ENCODE data around the gene TBATA.

Gene TBATA

DNA sequence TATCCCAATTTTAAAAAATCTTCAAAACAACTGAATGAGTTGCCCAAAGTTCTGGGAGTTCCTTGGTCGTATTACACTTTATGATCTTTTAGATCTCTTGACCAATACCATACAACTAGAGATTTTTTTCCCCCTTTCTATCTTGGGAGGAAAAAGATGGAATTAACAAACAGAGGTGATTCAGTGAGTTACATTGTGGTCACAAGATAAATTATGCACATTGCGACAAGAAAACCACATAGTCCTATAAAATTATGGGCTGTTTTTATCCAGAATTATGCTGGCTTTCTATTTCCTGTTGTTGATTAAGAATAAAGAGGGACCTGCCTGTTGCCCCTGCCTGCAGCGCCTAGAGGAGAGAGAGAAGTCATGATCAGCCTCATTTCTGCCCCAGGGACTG lies 22.4 kb upstream of the TBATA start:
- DNase-seq: no peak

DNA sequence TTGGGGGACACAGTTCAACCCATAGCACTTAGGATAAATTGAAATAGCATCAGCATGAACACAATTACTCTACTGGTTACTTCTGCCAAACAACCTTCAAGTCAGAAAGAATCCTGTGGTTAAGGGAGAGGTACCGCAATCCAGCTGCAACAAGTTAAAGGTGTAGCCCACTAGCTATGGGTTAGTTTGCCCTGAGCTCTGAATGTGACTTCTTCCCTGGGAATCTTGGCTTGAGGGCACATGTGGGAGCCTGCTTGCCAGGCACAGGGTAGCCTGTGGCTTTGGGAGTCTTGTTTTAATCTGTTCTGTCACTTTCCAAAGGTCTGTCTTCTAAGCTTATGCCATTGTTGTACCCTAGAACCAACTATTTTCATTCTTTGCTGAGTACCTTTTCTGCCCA lies 21.7 kb upstream of the TBATA start:
- no peak for DNase-seq

DNA sequence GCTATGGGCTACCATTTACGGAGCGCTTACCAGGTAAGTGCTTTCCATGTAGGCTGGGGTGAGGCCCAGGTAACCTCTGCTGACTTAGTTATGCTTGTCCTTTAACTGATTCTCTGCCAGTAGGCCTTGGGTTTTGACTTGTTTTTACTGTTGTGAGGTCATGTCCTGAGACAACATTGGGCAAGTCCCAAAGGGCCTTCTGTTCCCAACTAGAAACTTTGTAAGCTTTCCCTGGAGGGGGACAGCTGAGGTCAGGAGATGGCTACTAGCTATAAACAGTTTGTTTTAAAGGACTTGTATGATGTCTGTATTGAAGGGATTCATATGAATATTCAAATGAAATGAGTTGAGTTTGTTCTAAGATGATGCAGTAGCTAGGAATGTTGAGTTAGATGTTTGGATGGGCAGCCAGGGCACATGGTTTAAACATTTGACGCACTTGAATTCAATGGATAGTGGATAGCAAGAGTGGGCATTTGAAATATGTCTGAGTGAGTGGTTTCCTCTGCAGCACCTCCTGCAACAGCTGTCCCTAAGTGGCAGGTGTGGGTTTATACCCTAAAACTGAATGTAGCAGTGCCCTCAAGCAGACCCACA lies 20.5 kb upstream of the TBATA start:
- DNase-seq: no peak

DNA sequence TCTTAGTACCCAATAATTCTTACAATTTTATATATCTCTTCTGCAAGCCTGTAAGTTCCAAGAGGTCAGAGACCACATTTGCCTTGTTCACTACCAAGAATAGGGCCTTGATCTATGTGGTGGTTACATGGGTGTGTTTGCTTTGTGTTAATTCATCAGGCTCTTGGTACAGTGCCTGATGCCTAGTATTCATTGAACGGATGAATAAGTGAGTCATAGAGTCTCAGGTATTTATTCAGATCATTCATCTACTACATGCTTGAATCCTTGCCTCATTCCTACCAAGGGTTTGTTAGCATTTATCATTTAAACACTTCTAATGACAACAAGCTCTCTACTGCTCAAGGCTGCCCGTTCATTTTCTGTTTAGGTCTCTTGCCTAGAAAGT lies 19.2 kb upstream of the TBATA start:
- no peak for DNase-seq

DNA sequence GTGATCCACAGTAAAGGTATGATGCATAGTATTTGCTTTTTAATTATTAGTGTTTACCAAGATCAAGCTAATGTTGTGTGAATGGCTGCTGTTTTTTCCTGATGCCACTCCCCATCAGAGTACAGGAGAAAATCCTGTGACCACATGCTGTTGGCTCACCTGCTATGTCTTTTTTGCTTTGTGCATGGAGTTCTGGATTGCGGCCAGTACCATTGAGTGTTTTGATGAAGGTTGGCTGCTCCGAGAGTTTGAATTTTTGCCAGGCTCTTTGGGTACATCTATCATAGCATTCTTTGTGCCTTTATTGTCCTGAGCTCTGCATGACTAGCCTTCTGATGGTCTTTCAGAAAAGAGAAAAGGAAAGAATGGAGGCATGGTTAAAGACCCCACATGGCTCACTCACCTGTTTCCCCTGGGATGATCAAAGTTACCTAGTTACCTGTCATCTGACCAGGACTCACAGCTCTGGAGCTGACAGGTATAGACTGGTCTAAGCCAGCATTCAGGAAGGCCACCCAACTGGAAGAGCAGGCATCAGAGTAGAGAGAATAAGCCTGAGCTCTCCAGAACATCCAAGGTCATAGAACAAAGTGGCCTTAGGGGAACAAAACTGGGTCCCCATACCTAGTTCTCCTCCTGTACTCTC lies 18.7 kb upstream of the TBATA start:
- peak in 1 of 2 experiments; percentile 67 for DNase-seq

DNA sequence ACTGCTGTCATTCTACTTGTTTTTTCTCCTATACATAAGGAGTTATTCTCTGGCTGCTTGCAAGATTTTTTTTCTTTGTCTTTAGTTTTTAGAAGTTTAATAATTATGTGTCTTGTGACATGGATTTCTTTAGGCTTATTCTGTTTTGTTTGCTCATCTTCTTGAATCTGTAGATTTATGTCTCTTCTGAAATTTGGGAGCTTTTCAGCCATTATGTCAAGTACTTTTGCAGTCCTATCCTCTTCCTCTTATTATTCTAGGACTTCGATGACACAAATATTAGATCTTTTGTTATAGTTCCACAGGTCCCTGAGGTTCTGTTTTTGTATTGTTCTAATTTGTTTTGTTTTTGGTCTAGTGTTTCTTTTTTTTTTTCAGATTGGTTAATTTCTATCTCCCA lies 16.7 kb upstream of the TBATA start:
- DNase-seq: no peak

DNA sequence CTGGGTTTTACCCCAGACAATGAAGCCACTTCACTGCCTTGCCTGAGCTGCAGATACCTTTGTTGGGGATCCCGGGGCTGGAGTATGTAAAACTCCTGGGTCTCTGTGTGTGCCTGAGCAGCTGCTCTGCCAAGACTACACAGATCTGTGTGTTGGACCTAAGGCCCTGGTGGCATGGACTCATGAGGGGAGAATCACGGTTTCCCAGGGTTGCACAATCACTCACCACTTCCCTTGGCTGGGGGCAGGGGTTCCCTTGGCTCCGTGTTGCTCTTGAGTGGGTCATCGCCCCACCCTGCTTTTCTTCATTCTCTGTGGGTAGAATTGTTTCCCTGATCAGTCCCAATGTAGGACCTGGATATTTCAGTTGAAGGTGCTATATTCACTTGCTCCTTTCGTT lies 13.9 kb upstream of the TBATA start:
- DNase-seq: no peak

DNA sequence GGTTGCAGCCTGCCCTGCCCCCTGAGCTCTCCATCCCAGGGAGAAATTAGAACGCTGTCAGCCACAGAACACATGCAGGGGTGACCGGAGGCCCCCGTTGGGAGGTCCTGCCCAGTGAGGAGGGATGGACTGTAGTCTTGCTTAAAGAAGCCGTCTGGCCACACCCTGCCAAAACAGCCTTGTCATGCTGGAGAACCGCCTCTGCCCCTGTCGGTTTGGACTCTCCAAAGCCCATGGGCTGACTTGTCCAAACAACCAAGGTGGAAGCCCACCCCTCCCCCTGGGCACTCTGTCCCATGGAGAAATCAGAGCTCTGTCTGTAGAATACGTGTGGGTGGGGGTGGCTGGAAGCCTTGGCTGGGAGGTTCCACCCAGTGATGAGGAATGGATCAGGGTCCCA lies 12.7 kb upstream of the TBATA start:
- DNase-seq: no peak

DNA sequence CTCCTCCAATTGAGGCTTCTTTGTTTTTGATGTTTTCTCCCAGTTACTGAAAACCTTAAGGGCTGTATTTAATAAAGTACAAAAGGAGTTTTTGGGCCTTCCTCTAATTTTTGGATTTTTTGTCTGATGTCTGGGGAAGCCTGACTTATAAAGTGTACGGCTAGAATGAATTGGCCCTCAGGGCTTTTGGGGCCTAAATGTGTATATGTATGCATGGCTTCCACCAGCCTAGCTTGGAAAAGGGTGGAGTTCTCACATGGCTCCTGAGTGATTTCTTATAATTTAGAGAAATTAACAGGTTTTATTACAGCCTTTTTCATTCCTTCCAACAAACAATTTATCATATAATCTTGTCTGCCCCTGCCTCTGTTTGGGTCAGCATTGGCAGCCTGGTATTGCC lies 10.4 kb upstream of the TBATA start:
- DNase-seq: no peak

DNA sequence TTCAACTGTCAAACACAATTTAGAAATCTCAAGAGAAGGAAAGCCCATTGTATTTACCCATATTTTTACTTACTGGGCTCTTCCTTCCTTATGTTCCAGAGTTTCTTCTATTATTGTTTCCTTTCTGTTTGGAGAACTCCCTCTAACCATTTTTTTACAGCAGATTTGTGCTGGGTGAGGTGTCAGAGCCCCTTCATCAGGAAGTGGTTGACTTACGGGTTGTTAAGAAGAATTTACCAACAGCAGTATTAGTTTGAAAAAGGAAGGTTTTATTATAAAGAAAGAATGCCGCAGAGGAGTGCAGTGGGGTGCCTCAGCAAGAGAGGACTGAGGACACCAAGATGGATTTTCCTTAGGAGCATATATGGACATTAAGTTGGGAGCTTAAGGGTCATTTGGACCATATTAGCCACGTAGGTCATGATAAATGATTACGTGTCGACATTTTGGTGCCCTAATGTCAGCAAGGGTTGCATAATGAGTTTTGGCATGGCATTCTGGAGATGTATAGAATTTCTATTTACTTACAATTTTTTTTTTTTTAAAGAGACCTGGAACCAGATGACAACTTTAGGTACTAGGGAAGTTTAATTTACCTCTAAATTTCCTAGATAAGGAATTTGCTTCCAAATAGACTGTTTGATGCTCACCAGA lies 6.3 kb upstream of the TBATA start:
- no peak for DNase-seq

DNA sequence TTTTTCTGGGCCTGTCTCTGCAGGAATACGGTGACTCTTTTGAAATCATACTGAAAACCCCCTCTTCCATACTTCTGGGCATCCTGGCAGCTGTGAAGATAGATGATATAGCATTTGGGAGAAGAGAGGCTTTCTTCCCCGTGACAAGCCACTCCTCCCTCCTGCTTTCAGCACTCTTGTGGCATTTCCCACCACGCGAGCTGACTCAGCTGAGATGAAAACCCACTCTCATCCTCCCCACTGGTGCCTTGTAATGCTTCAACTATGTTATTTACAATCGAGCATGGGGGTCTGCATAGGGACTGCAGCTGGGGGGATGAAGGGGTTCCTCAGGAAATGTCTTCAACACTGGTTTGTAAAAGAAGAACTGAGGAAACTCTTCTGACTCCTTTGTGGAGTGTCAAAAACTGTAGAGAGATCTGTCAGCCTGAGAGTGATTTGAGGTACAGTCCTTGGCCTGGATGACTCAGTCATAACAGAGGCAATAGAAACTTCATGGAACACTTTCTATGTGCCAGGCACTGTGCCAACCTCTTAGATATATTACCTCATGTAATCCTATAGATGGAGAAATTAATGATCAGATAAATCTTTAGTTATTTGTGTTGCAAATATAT lies 1.7 kb upstream of the TBATA start:
- no peak for DNase-seq

DNA sequence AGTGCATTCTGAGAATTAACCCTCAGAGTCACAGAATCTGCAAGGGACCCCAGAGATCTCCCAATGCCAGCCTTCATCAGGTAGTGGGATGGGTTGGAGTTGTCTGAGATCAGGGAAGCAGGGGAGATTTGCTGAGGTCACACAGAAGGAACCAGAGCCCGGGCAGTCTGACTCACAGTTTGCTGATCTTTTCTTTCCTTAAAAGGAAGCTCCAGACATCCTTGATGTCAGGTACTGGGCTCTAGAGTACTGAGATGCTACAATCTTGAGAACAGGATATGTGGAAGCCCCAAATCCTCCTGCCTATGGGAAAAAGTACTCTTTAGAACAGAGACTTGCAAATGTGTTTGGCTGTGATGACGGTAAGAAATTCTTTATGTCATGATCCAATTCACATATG lies 706 bp downstream of the TBATA start:
- DNase-seq: no peak

DNA sequence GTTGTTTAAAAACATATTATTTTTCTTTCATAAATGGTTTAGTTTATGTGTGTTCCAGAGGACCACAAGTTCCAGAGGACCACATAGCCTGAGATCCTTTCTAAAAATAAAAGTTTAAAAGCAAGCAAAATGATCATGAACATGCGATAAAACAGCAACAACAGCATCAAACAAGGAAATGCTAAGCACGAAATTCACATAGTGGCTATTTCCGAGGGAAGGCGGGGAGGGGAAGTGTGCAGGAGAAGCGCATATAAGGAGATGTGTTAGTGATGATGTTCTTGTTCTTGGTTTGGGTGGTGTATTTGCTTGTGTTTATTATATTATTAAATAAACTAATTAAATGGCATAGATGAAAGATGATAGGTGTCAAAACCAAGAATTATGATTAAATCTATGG lies 1.2 kb downstream of the TBATA start:
- DNase-seq: no peak

DNA sequence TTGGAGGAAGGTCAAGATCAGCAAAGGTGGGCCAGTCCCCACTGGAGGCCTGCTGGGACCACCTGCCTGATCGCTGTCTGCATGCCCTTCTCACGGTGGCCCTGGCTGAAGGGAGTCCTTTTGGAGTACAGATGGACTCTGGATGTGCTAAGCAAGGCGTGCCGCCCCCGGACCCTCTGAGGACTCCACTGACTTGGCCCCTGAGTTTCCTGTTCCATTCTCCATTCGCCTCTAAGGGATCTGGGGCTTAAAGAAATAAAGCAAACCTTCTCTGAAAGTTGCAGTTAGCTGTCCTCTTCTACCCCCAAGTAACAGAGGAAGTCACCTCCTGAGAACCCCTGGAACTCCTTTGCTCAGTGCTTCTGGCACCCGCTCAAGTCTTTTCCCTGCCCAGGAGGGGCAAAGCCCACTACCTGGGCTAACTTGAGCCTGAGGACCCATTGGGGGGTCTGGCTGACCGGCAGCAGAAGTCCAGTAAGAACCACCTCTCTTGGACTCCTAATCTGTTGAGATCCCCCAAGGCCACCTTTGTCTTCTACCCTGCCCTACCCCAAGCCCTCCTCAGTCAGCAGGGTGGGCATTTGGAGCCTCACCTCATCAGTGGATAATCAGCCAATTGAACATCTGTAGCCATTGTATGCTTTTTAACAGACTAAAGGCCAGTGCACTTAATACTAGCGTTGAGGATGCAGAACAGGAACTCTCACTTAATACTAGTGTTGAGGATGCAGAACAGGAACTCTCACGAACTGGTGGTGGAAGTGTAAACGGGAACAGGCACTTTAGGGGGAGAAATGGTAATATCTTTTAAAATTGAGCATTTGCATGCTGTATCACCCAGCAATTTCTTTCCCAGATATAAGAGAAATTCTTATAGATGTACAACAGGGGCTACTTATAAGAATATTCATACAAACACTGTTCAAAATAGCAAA lies 2.2 kb downstream of the TBATA start:
- DNase-seq: no peak

DNA sequence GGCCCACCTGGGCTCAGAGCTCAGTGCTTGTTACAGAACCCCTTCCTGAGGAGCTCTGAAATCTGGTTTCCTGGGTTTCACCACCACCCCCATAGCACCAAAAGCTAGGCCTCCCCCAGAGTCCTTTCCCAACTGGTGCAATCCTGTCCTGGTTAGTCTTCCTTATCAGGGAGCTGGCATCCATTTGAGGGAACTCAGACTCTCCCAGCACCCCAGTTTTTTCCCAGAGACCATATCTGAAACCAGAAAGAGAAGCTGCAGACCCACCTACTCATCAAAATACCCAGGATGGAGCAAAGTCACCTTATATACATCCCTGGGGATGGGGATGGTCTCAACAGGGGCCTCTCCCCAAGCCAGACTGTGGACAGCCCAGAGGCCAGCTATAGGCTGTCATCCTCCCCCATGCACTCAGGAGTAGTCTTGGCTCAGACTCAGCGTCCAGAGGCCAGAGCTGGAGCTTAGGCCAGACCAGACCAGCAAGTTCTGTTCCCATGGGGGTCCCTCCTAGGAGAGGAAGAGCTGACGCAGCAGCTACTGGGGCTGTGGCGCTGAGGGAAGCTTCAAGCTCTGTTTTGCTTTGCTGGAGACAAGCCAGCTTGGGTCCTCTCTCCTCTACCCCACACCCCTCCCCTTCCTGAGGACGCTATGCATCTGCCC lies 3.0 kb downstream of the TBATA start:
- DNase-seq: no peak

DNA sequence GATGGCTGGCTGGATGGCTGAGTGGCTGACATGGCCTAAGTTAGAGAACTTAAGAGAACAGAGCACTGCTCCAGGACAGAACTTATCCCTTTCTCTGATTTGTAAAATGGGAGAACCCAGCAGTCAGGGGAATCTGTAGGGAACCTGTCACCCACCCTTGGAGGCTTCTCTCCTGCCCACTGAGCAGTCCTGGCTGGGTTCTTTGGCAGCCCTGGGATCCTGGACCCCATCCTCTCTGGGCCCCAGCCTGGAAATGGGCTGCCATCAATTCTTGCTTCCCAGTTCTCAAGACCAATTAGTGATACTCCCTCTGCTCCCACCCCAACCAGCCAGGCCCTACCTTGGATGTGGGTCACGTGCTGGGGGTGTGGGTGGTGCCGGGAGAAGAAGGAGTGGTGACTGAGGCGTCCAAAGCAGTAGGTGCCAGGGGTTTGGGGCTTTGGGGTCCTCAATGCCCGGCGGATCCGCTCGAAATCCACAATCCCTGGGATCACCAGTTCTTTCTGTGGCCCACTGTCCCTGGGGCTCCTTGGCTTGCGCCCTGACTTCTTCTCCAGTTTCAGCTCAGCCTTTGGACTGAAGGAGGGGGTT lies 3.6 kb downstream of the TBATA start:
- DNase-seq: no peak

DNA sequence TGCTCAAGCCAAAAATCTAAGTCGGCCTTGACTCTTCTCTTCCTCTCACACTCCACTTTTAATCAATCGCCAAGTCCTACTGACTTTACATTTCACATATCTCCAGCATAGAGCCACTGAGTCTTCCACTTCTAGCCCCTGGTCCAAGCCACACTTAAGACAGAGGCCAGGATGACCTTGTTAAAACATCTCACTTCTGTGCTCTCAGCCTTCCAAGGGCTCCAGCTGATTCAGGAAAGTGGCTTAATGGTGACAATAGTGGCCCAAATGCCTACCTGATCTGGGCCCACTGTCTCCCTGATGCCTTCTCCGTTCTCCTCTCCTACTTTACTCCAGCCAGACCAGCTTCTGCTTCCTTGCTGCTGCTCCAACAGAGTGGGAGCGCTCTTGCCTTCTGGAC lies 4.4 kb downstream of the TBATA start:
- DNase-seq: no peak

DNA sequence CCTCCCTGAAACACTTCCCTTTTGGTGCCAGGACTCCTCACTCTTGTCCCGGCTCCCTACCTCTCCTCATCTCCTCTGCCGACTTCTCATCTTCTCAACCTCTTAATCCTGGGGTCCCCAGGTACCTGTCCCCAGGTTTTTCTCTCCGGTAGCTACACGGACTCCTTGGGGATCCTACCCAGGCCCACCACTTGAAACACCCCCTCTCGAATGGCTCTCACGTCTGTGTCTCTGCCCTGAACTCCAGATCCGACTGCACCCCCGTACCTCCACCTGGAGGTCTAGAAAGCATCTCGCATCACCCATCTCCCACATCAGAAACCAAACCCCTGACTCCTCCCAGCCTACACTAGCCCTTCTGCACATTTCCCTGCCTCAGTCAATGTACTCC lies 4.8 kb downstream of the TBATA start:
- DNase-seq: no peak

DNA sequence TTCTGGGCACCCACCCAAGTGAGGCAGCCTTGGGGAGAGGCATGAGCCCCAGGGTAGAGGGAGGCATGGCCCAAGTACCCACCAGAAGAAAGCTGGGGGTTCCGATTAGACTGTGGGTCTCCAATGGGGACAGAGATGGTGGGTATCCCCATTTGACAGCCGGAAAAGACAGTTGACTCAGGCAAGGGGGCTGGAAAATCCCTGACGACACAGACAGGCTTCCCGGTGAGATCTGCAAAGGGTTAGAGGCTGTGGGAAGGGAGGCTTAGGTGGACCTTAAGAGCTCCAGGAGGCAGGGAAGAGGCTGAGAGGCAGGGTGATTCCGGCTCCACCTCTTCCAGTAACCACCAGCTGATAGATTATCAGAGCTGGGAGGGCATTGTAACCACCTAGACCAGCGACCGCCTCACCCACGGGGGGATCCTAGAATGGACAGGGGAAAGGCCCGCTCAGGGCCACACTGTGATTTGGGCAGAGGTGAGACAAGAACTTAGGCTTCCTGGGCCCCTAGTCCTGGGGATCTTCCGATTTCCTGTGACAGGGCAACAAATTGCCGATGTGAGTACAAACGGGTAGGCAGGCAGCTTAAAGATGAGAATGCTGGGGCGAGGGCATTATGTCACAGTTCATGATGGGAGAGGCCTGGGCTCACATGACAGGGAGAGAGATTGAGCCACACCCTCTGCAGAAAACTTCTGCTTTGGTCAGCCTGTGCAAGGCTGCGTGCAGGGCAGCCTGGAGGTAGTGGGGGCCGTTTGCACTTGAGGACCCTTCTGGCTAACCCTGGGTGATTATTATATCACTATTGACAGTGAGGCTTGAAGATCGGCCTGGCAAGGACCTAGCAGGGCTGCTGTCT lies 5.4 kb downstream of the TBATA start:
- DNase-seq: no peak

DNA sequence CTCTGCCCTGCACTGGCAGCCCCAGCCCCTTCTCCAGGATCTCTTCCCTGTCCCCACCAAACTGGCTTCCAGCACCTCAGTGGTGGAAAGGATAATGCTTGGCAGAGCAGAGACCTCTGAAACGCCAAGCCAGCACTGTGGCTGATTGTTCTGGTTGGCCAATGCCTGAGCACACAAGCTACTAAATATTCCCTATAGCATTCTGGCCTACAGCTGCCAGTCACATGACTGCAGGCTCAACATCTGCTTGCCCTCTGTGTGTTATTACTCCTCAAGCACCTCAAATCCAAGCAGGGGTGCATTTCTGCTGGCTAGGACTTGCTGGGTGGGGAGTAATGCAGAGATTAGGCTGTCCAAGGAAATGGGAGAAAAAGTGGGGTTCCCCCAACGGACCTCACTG lies 6.1 kb downstream of the TBATA start:
- DNase-seq: peak in 1 of 2 experiments; percentile 14

DNA sequence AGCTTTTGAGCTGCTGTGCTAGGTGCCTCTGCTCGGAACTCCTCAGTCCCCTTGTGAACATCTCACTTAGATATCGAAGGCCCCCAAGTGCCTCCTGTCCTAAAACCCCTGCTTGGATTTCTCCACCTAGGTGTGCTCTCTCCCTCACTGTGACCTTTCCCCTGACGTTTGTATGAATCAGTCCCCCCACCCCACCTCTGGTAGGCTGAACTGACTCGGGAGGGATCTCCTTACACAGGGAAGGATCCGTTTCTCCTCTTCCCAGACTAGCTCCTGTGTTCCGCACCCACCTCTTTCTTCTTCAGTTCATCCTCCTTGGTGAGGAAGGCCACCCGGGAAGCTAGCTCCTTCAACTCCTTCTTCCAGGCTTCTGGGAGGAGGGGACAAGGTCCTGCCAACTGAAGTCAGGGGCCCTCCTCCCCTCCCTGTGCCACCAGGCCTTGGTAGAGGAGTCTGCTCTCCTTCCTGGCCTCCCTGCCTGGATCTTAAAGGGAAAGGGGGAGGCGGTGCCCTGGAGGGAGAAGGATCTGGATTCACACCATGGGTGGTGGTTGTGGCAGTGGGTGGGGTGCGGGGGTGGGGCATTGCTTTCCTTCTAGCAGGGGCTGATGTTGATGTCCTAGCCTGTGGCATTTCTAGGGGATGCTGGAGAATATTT lies 6.8 kb downstream of the TBATA start:
- DNase-seq: no peak
